Stimulated activated CD8-positive, alpha-beta memory T cell treated with anti-CD3 and anti-CD28 coated beads, Interleukin-12 subunit alpha, Interleukin-12 subunit beta, amount 100 ng/mL, for 24 hours (primary cell): ENCODE data around the gene METTL25B.
A peak's percentile ranks its signal among the peaks of the same experiment; 100 is the strongest.
"Not testable (repeated sequence)": the region's sequence is repeated elsewhere in the genome, so short reads cannot be mapped to it uniquely, and the experiment has no call there.

Source experiments
- DNase-seq: peaks from one replicate; pipeline ENCODE4 v3.0.0-alpha.2; 2020; ENCODE audit errors: extremely low read depth

METTL25B gene

DNA sequence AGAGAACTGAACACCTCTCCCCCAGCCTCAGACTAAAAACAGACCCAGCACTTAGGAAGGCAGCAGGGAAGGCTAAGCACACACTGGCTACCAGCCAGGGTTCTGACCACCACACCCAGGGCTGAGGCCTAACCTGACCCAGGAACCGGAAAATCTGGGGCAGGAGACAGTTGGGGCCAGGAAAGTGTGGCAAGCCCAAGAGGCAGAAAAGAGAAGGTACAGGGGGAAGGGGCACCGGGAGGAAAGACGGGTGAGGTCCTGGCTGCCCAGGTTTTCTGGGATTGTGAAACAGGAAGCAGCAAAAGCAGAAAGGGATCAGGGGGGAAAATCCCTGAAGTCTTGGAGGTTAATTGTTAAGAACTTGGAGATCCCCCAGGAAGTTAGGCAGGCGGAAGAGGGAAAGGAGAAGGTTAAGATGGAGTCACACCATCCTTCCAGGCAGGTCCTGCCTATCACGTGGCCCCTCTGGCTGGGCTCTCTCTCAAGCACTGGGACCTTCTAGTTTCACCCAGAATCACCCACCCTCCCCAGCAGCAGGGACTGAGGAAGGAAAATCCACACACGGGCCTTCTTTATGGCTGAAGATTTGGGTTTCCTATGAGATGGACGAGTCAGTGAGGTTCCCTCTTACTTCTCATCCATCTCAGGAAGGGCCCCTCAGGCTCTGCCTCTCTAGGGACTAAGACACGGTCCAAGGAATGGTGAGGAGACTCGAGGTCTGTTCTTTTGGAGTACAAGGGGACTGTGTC, 20.6 kb downstream of the METTL25B start:
- no peak for DNase-seq

DNA sequence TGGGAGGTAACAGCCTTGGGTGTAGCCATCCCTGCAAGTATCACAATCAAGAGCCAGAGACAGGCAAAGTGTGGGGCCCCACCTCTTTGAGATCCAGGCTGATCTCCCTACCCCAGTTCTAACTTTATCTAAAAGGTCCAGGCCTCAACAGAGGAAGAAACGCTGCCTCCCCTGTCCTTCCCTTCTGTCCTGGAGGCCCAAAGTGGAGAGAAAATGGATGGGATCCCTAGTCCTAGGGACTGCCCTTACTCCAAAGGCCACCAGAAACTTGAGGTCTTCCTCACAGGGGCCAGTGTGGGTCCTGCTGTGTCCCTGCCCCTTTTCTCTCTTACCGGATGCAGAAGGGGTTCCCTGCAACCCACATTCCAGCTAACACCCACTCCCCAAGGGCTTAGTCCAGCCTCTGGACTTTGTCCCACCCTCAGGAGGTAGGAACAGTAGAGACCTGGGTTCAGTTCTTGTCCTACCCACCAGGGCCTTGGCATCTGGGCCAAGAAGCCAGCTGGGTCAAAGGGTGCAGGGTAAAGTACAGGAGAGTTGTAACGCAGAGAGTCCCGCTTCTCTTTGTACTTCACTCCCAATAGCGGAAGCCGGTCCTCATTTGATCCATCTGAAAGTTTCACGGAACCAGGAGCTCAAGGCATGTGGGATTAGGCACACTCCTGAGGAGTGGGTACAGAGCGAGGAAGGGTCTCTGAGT, 21.3 kb downstream of the METTL25B start:
- DNase-seq, result no peak

DNA sequence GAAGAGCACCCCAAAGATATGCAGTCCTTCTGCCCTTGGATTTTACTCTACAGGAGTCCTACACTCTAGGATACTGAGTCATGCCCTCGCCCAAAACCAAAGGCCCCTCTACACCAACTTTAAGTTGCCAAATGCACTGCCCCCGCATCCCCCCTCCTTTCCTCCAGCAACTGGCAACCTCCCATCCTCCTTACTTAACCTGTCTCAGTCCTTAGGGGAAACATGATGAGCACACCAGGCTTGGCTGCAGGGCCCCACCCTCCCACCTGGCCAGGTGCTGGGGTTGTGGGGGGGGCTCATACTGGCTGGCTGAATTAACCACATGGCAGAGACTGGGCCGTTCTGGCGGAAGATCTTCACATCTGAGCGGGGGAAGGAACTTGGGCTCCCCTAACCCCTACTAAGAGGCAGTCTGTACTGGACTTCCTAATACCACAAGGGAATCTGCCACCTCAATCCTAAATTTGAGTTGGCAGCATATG, 22.0 kb downstream of the METTL25B start:
- no peak for DNase-seq

DNA sequence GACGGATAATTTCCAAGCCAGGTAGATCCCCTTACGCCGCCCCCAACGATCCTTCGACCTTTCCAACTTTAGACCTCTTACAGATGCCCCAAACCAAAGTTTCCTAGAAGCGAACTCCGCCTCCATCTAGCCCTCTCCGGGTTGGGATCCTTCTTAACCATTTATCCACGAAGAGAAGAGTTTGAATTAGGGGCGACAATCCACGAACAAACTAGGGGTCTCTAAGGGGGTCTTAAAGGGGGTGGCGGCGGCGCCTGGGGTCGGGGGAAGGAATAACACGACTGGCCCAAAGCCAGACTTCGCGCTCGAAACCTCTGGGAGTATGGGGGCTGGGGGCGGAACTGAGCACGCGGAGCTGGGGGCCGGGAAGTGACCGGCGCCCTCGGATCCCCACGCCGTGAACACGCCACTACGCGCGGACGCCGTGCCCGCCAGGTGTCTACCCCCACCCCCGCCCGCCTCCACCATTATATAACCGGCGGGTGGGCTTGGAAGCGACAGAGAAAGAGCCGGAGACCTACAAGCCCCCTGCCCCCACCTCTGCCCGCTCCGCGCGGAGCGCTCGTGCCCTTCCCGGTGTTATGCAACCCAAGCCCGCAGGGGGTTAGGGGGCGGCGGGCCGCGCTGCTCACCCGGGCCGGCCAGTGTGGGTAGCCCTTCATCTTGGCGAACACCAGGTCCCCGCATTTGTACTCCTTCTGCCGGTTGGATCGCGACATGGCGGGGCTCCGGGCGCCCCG, 22.6 kb downstream of the METTL25B start:
- no peak for DNase-seq

DNA sequence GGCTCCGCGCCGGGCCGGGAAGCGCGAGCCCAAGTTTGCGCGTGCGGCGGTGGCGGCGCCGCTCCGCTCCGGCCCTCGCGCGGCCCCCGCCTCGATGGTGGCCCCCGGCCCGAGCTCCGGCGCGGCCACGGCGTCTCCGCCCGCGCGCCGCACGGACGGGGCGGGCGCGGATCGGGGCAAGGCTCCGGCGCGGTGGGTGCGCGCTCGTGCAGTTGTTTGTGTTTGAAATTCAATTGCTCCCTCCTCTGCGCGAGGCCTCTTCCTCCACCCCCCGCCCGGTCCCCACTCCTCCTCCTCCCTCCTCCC, 23.1 kb downstream of the METTL25B start, which contains the start of gene HDGF:
TSS of gene HDGF (minus strand) at position 225 of the 306 bp plus-strand sequence. CDS start 246 bp downstream, outside the sequence.
- DNase-seq, result no peak

DNA sequence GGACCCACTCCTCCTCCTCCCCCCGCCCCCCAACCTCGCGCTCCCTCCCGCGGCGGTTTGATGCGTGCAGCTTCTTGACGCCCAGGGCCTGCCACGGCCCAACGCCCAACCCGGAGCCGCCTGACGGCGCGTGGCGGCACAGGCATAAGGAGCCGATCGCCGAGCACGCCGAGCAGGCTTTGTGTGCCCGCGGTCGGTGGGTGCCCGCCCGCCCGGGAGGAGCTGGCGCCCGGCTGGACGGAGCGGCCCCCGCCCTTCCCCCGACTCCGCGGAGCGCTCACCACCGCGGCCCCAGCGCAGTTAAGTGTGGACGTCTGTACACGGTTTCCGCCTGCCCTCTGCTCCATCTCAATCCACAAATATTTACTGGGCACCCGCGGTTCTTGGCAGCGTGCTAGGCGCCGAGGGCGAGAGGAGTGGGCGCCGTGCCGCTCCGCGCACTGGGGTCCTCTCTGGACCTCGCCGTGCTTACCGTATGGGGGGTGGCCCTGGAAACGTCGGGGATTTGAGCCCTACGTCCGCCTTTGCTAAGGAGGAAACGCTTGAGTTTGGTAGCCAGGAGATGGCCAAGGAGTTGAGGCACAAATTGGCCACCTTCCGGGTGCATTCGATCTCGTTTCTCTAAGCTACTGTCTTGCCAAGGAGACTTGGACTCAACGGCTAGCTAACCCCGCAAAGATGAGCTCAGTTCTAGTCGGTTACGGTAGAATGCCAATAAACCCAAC, 23.6 kb downstream of the METTL25B start:
- peak; percentile 91 for DNase-seq

DNA sequence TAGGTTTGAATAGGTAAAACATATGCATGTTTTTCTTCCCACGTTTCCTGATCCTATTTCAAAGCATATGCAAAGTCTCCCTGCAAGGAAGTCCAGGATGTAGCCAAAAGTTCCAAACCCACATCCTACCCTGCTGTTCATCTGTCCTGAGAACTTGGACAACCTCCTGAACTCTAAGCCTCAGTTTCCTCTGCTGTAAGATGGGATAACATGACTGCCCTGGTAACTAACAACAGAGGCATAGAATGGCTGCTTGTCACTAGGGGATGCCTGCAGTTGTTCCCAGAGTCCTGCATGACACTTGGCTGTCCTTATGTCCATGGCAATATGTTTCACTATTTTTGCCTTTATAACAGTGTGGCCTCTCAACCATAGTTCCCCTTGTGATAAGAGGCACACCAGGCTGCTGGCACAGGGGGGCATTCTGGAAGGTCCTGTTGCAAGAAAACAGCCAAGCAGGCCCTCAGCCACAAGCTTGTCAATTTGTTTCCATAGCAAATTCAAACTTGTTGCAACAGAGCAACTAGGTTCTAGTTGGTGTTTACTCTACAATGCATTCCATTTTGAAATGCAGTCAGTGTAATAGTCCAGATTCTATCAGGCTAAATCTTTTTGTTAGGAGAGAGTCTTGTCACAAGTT, 24.7 kb downstream of the METTL25B start:
- DNase-seq, result no peak

DNA sequence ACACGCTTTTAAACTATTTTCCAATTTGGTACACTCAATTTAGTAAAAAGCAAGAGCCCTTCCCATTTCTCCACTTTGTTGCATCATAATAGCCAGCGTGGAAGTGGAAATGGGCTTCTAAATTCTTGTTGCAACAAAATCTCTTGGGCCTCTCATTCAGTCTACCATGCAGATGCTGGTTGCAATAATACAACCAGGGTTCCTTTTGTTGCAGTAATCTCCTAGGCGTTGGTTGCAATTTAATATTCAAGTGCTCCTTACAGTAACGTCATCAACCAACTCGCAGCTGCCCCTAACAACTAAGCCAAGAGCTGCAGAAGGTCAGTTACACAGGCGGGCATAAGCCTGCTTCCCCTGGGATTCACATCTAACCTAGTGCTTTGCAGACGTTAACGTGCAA, 25.9 kb downstream of the METTL25B start:
- DNase-seq, result no peak

DNA sequence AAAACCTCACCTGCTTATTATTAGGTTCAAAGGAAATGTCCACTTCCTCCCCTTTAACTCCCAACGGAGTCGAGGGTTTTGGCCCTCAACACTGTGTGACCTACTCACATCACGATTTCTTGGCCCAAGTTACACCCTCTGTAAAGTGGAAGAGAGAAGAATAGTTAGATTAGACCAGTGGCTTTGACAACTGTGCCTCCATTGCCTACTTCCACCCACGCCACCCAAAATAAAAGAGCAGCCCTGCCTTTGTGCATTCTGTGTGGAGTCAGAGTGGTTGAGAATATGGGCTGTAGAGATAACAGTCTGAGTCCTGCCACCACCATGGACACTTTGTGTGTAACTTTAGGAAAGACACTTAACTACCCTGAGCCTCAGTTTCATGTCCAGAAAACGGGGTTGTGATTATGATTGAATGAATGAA, 27.3 kb downstream of the METTL25B start:
- DNase-seq, result no peak

DNA sequence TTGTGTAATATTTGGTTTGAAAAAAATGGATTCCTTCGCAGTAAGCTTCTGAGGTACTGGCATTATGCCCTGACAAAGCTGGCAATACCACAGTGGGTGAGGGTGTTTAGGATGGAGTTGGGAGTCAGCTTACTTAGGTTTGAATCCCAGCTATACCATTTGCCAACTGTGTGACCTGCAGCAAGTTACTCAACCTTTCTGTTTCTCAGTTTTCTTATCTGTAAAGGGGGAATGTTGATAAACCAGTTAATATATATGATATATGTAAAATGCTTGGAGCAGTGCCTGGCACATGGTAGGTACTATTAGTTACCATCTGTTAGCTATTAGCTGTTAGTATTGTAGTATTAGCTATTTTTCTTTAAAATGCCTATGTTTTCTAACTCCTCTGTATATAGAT, 28.1 kb downstream of the METTL25B start:
- no peak for DNase-seq

DNA sequence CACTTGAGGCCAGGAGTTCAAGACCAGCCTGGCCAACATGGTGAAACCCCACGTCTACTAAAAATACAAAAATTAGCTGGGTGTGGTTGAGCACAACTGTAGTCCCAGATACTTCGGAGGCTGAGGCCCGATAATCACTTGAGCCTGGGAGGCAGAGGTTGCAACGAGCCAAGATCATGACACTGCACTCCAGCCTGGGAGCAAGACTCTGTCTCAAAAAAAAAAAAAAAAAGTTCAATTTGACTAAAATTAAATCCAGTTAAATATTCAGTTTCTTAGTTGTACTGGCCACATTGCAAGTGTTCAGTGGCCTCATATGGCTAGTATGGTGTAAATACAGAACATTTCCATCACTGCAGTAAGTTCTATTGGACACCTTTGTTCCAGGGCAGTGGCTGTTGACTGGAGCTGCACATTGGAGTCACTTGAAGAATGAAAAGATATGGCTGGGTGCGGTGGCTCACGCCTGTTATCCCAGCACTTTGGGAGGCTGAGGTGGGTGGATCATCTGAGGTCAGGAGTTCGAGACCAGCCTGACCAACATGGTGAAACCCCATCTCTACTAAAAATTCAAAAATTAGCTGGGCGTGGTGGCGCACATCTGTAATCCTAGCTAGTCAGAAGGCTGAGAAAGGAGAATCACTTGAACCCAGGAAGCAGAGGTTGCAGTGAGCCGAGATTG, 29.4 kb downstream of the METTL25B start:
- DNase-seq, result not testable (repeated sequence)

DNA sequence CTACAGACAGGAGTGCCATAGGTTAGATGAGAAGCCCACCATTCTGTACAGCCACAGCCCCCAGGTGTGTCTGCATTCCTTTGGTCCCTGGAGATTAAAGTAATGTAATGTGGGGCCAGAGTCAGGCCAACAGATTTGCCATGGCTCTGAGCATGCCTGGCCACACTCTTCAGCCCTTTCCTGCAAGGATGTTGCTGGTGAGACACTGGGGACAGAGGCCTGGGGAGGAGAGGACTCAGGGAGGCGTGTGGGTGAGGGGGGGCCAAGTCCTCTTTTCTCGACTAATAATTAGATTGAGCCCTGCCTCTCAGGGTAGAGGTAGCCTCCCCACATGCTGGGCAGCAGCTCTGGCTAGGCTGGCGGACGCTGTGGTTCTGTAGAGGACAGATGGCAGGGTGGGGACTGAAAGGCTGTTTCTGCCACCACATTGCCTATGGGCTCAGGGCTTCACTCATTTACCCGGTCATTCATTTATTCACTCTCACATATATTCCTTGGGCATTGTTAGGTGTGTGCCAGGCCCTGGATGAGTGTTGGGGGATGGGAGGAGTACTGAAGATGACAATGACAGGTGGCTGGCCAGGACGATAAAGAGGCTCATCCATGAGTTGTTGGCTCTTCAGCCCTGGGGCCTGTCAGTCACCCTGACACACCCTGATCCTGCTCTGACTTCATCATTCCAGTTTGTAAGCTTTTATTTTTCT, 32.0 kb downstream of the METTL25B start:
- DNase-seq, result no peak

DNA sequence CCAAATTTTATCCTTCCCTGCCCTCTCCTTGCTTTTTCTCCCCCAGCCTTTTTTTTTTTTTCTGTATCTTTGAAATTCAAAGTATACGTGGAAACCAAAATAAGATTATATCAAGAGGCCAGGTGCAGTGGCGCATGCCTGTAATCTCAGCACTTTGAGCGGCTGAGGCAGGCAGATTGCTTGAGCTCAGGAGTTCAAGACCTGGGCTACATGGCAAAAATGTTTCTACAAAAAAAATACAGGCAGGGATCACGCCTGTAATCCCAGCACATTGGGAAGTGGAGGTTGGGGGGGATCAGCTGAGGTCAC, 32.5 kb downstream of the METTL25B start:
- DNase-seq, result no peak

DNA sequence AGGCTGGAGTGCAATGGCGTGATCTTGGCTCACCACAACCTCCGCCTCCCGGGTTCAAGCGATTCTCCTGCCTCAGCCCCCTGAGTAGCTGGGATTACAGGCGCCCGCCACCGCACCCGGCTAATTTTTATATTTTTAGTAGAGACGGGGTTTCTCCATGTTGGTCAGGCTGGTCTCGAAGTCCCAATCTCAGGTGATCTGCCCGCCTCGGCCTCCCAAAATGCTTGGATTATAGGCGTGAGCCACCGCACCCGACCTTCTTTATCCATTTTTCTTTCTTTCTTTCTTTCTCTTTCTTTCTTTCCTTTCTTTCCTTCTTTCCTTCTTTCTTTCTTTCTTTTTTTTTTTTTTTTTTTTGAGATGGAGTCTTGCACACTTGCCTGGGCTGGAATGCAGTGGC, 36.9 kb downstream of the METTL25B start:
- DNase-seq, result not testable (repeated sequence)

DNA sequence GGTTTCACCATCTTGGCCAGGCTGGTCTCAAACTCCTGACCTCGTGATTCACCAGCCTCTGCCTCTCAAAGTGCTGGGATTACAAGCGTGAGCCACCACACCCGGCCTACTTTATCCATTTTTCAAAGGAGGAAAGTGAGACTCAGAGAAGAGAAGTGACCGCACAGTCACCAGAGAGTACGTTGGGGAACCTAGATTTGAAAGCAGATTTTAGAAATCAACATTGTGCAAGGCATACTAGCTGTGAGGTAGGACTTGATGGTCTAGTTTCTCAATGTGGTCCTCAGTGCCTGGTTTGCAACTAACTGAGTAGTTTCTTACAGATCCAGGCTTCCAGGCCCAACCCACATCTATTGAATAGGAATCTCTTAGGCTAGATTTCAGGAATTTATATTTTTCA, 37.4 kb downstream of the METTL25B start:
- DNase-seq, result no peak

DNA sequence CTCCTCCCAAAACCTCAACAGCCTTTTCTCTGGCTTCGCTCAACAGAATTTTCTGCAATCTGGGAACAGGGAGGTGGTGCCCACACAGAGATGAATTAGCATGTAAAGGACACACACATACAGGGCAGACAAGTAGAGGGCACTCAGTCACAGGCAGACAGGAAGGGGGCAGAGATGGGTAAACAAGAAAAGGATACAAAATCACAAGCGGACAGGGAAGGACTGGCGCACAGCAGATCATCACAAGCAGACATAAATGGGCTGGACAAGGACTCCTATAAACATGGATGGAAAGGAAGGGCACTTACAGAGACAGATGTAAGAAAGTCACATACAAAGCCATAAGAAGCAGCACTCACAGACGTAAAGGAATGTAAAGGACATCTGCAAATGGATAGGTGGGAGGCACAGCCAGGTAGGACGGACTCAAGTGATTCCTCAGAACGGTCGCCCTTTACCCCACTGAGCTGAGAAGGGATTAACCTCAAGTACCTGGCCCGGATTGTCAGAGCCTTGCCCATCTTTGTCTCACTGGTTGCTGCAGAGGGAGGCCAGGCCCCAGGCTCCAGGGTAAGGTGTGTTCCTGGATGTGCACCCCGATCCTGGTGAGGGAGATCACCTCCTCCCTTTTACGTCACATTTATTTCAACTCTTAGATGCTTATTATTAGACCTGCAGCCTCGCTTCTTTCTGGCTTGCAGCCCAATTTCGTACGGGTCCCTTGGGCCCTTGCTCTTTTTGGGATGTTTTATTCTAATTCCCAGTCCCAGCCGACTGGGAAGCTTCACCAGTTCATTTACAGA, 38.2 kb downstream of the METTL25B start:
- DNase-seq, result no peak

DNA sequence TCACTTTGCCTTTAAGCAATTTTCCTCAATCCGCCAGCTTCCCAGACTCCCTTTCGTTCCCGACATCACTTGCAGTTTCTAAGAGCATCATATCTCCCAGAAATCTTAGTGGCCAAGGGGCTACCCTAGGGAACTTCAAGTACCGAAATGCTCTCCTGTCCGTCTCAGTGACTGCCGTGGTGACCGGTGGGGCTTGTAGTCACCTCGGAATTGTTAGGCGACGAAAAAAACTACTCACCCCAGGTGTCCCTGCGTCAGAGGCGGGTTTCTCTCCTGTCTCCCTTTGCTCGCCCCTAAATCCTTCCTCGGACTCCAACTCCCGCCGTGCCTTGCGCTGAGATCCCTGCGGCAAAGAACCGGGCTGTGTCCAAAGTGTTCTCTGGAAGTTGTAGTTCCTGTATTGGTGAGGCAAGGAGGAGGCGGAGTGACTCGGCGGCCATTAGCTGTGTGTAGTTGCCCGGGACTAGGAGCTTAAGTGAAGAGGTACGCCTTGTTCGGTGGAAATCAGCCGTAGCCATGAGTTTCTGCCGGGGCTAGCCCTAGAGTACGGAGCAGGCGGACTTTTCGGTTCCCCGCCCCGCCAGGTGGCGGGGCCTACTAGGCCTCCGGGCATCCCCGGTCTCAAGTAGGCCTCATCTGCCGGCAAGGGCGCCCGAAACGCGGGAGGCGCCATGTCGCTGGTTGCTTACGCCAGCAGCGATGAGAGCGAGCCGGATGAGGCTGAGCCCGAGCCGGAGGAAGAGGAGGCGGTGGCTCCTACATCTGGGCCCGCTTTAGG, 39.0 kb downstream of the METTL25B start, which contains the start of gene PRCC:
TSS of gene PRCC (plus strand) at position 435 of the 778 bp plus-strand sequence. CDS start at position 672, 237 bp downstream.
- DNase-seq, result peak; percentile 92

DNA sequence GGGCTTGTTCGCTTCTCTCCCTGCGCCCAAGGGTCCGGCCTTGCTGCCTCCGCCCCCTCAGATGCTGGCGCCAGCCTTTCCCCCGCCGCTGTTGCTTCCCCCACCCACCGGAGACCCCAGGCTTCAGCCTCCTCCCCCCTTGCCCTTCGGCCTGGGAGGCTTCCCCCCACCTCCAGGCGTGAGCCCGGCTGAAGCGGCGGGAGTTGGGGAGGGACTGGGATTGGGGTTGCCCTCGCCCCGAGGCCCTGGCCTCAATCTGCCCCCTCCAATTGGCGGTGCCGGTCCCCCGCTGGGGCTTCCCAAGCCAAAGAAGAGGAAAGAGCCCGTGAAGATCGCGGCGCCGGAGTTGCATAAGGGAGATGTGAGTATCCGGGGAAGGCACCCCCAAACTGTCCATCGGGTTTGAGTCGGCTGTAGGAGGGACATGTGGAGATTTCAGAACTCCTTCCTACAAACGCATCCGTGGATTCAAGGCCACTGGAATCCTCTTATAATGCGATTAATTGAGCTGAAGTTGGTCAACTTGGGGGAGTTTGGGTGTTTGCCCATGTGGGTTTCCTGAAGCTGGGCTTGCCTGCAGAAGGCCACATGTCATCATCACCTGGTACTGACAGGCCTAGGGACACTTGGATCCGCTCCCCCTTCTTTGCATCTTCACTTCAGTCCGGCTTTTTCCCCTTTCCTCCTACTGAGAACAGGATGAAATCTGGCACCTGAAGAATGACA, 39.8 kb downstream of the METTL25B start:
- DNase-seq, result no peak
